Measurements from ENCODE around the gene ZNF670. TPM values are rescaled to one million over a fixed set of nuclear protein-coding genes. Genes with fewer than 3 reads are reported as not detected.
"Not testable (repeated sequence)": the region's sequence is repeated elsewhere in the genome, so short reads cannot be mapped to it uniquely, and the experiment has no call there.

The ZNF670 gene
- total and polyA plus RNA-seq, 4 experiments from 2014 or later, result 1.6 to 3.3 (median 2.5) TPM

- Mint-ChIP-seq H3K9me3 (peaks cover 0 to 96% (median 86%) of the 10 kb centered on the region in 8 donors), H3K36me3 (peaks cover 47 to 51% of the 10 kb centered on the region in 2 donors), H3K27me3 (no peaks in the 10 kb centered on the region), H3K27ac (no peak overlapping the region), H3K4me3 (no peak overlapping the region), H3K4me1 (peaks cover 0 to 3% (median 0%) of the 10 kb centered on the region in 4 donors)
- Histone ChIP-seq H3K4me3 (ENCODE audit: low read length in 2 of 2) (no peak overlapping the region), H3K4me1 (ENCODE audit: insufficient read depth, low read length) (no peaks in the 10 kb centered on the region), H3K36me3 (ENCODE audit: insufficient read depth, low read length) (no peaks in the 10 kb centered on the region), H3K27ac (ENCODE audit: low read depth, low read length) (no peak overlapping the region), H3K27me3 (ENCODE audit: insufficient read depth, low read length) (no peaks in the 10 kb centered on the region), H3K9me3 (ENCODE audit: control insufficient read depth in 1 of 2, low read length in 2 of 2) (peaks cover 0 to 39% of the 10 kb centered on the region in 2 donors)
- ChIA-PET CTCF (ENCODE audit: partially characterized antibody) (no interaction called here), POLR2A (ENCODE audit: partially characterized antibody) (no interaction called here)
- intact Hi-C loops (cut with micrococcal nuclease), result no loop called here
- DNase-seq, result no peak
These were observed 30.9 kb downstream of the ZNF670 start for GRCh38 chr1:247047702-247048101.

DNA sequence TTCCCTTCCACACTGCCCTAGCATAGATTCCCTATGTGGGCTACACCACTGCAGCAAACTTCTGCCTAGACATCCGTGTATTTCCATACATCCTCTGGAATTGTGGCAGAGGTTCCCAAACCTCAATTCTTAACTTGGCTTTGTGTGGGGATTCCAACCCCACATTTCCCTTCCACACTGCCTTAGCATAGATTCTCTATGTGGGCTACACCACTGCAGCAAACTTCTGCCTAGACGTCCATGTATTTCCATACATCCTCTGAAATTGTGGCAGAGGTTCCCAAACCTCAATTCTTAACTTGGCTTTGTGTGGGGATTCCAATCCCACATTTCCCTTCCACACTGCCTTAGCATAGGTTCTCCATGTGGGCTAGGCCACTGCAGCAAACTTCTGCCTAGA, 31.4 kb downstream of the ZNF670 start:
- Histone ChIP-seq H3K9me3 (ENCODE audit: control insufficient read depth in 1 of 2, low read length in 2 of 2) (peaks cover 0 to 40% of the 10 kb centered on the region in 2 donors), H3K4me1 (ENCODE audit: insufficient read depth, low read length) (no peaks in the 10 kb centered on the region), H3K36me3 (ENCODE audit: insufficient read depth, low read length) (no peaks in the 10 kb centered on the region), H3K4me3 (ENCODE audit: low read length in 2 of 2) (no peak overlapping the region), H3K27me3 (ENCODE audit: insufficient read depth, low read length) (no peaks in the 10 kb centered on the region), H3K27ac (ENCODE audit: low read depth, low read length) (no peak overlapping the region)
- ChIA-PET POLR2A (ENCODE audit: partially characterized antibody) (no interaction called here), CTCF (ENCODE audit: partially characterized antibody) (no interaction called here)
- no peak for DNase-seq
- Mint-ChIP-seq H3K27me3 (no peaks in the 10 kb centered on the region), H3K4me3 (no peak overlapping the region), H3K9me3 (peaks cover 0 to 96% (median 85%) of the 10 kb centered on the region in 8 donors), H3K36me3 (peaks cover 51 to 54% of the 10 kb centered on the region in 2 donors), H3K27ac (no peak overlapping the region), H3K4me1 (peaks cover 0 to 3% (median 0%) of the 10 kb centered on the region in 4 donors)
- intact Hi-C loops (cut with micrococcal nuclease), result no loop called here

GRCh38 chr1:247043406-247043805, 35.2 kb downstream of the ZNF670 start:
- DNase-seq, result no peak
- Histone ChIP-seq H3K4me3 (ENCODE audit: low read length in 2 of 2) (no peak overlapping the region), H3K9me3 (ENCODE audit: control insufficient read depth in 1 of 2, low read length in 2 of 2) (peaks cover 0 to 34% of the 10 kb centered on the region in 2 donors), H3K4me1 (ENCODE audit: insufficient read depth, low read length) (no peaks in the 10 kb centered on the region), H3K27ac (ENCODE audit: low read depth, low read length) (no peak overlapping the region), H3K27me3 (ENCODE audit: insufficient read depth, low read length) (no peaks in the 10 kb centered on the region), H3K36me3 (ENCODE audit: insufficient read depth, low read length) (no peaks in the 10 kb centered on the region)
- ChIA-PET CTCF (ENCODE audit: partially characterized antibody) (no interaction called here), POLR2A (ENCODE audit: partially characterized antibody) (no interaction called here)
- H3K36me3 Mint-ChIP-seq, result peaks cover 56 to 72% of the 10 kb centered on the region in 2 donors
- H3K9me3 Mint-ChIP-seq, result peaks cover 0 to 96% (median 83%) of the 10 kb centered on the region in 8 donors
- no peak overlapping the region for H3K4me3 Mint-ChIP-seq
- H3K27me3 Mint-ChIP-seq, result no peaks in the 10 kb centered on the region
- intact Hi-C loops (cut with micrococcal nuclease), result no loop called here
- H3K4me1 Mint-ChIP-seq, result peaks cover 0 to 3% (median 0%) of the 10 kb centered on the region in 4 donors
- H3K27ac Mint-ChIP-seq, result no peak overlapping the region

GRCh38 chr1:247037511-247038320, 40.9 kb downstream of the ZNF670 start:
- ChIA-PET POLR2A (ENCODE audit: partially characterized antibody) (no interaction called here), CTCF (ENCODE audit: partially characterized antibody) (no interaction called here)
- Histone ChIP-seq H3K27me3 (ENCODE audit: insufficient read depth, low read length) (no peaks in the 10 kb centered on the region), H3K36me3 (ENCODE audit: insufficient read depth, low read length) (peaks cover 7% of the 10 kb centered on the region), H3K4me1 (ENCODE audit: insufficient read depth, low read length) (no peaks in the 10 kb centered on the region), H3K27ac (ENCODE audit: low read depth, low read length) (no peak overlapping the region), H3K9me3 (ENCODE audit: control insufficient read depth in 1 of 2, low read length in 2 of 2) (peaks cover 0 to 43% of the 10 kb centered on the region in 2 donors), H3K4me3 (ENCODE audit: low read length in 2 of 2) (no peak overlapping the region)
- Mint-ChIP-seq H3K27ac (no peak overlapping the region), H3K27me3 (no peaks in the 10 kb centered on the region), H3K36me3 (peaks cover 61 to 71% of the 10 kb centered on the region in 2 donors), H3K9me3 (peaks cover 3 to 99% (median 82%) of the 10 kb centered on the region in 8 donors), H3K4me3 (no peak overlapping the region), H3K4me1 (no peaks in the 10 kb centered on the region)
- intact Hi-C loops (cut with micrococcal nuclease), result no loop called here
- no peak for DNase-seq

- CTCF ChIA-PET (ENCODE audit: partially characterized antibody); POLR2A ChIA-PET (ENCODE audit: partially characterized antibody); H3K36me3 ChIP-seq (ENCODE audit: insufficient read depth, low read length); H3K4me1 Mint-ChIP-seq; H3K4me3 ChIP-seq (ENCODE audit: low read length in 2 of 2); H3K27me3 ChIP-seq (ENCODE audit: insufficient read depth, low read length); intact Hi-C loops (cut with micrococcal nuclease); H3K4me3 Mint-ChIP-seq; H3K4me1 ChIP-seq (ENCODE audit: insufficient read depth, low read length); DNase-seq; H3K27ac ChIP-seq (ENCODE audit: low read depth, low read length); H3K27ac Mint-ChIP-seq; H3K27me3 Mint-ChIP-seq: not testable (repeated sequence)
- Mint-ChIP-seq H3K36me3 (peaks cover 30 to 40% of the 10 kb centered on the region in 2 donors), H3K9me3 (peaks cover 3 to 88% (median 71%) of the 10 kb centered on the region in 8 donors)
- H3K9me3 ChIP-seq (ENCODE audit: control insufficient read depth in 1 of 2, low read length in 2 of 2), result peaks cover 0 to 27% of the 10 kb centered on the region in 2 donors
These were observed 46.3 kb downstream of the ZNF670 start for GRCh38 chr1:247032306-247032705.

Other genes with a start within 250 kb of the ZNF670 start
- 10 to 100 TPM; 55.1 to 59.0 TPM for gene AHCTF1, start 146.9 kb downstream of the ZNF670 start, total RNA-seq
- 10 to 100 TPM in 1 of 2 donors, 1 to 10 TPM in 1; 5.7 to 22.6 TPM for gene AHCTF1, start 146.9 kb downstream of the ZNF670 start, polyA plus RNA-seq
- not detected for gene ZNF695, start 70.8 kb downstream of the ZNF670 start, total RNA-seq
- gene ZNF695, start 70.8 kb downstream of the ZNF670 start, polyA plus RNA-seq, result not detected
- 10 to 100 TPM; 12.0 to 14.7 TPM for gene ZNF669, start 25.5 kb upstream of the ZNF670 start, total RNA-seq
- 10 to 100 TPM; 11.3 to 14.8 TPM for gene ZNF669, start 25.5 kb upstream of the ZNF670 start, polyA plus RNA-seq
- gene ZNF124, start 93.2 kb upstream of the ZNF670 start, total RNA-seq, result 10 to 100 TPM; 25.0 to 26.8 TPM
- 1 to 10 TPM; 6.6 to 9.2 TPM for gene ZNF124, start 93.2 kb upstream of the ZNF670 start, polyA plus RNA-seq
- gene VN1R5, start 177.3 kb upstream of the ZNF670 start, total RNA-seq, result not detected
- not detected for gene VN1R5, start 177.3 kb upstream of the ZNF670 start, polyA plus RNA-seq